DND-41 (cell line): ENCODE data around the gene OSR1.

Experiments
- ATAC-seq: fragments of 200-7000 bp; cut with Tn5 transposase; 3 replicates; pipeline ENCODE4 v1.9.1; 2021; ENCODE audit warnings: low read depth; ENCODE audit not compliant: insufficient read depth
- DNase-seq: peaks from one replicate; pipeline ENCODE4 v3.0.0-alpha.2; 2020
- H2AFZ ChIP-seq: 2 replicates; pipeline ENCODE4 v1.6.0; 2012; ENCODE audit warnings: low read depth, low read length
- H3K27ac ChIP-seq: 2 replicates; pipeline ENCODE4 v1.5.1; 2012; ENCODE audit warnings: low read length, inconsistent platforms
- H3K27me3 ChIP-seq: fragments of 200-600 bp; sonication (generic); 2 replicates; pipeline ENCODE4 v1.6.0; 2012; ENCODE audit warnings: low read length, mild to moderate bottlenecking, inconsistent platforms; ENCODE audit not compliant: insufficient read depth, poor library complexity
- H3K36me3 ChIP-seq: 2 replicates; pipeline ENCODE4 v1.5.1; 2012; ENCODE audit warnings: low read length, inconsistent platforms; ENCODE audit not compliant: insufficient read depth
- H3K4me1 ChIP-seq: 2 replicates; pipeline ENCODE4 v1.5.1; 2012; ENCODE audit warnings: mild to moderate bottlenecking, low read length; ENCODE audit not compliant: insufficient read depth
- H3K4me2 ChIP-seq: 2 replicates; pipeline ENCODE4 v1.6.0; 2012; ENCODE audit warnings: mild to moderate bottlenecking, moderate library complexity, low read length, inconsistent platforms; ENCODE audit not compliant: insufficient read depth
- H3K4me3 ChIP-seq, 2 experiments: fragments of 200-600 bp in 1 of 2; shearing (Covaris generic) in 1 of 2; 2 replicates each; pipeline ENCODE4 v1.5.1; 2012 to 2016; ENCODE audit warnings: inconsistent platforms in 2 of 2, low read length in 2 of 2, mild to moderate bottlenecking in 2 of 2, low read depth in 1 of 2, moderate library complexity in 1 of 2
- H3K79me2 ChIP-seq: 2 replicates; pipeline ENCODE4 v1.6.0; 2012; ENCODE audit warnings: low read length, inconsistent platforms; ENCODE audit not compliant: insufficient read depth
- H3K9ac ChIP-seq: 2 replicates; pipeline ENCODE4 v1.6.0; 2012; ENCODE audit warnings: low read depth, mild to moderate bottlenecking, inconsistent platforms, low read length, moderate library complexity
- H3K9me3 ChIP-seq: 2 replicates; pipeline ENCODE4 v1.5.1; 2012; ENCODE audit warnings: low read length, moderate library complexity, mild to moderate bottlenecking, inconsistent platforms; ENCODE audit not compliant: insufficient read depth, severe bottlenecking
- H4K20me1 ChIP-seq: 2 replicates; pipeline ENCODE4 v1.6.0; 2012; ENCODE audit warnings: low read length; ENCODE audit not compliant: insufficient read depth
- CTCF ChIP-seq: IDR thresholded peaks from 2 replicates; pipeline ENCODE4 v1.5.1; 2012; ENCODE audit warnings: borderline replicate concordance, low read length, moderate library complexity, mild to moderate bottlenecking; ENCODE audit not compliant: poor library complexity, severe bottlenecking; ENCODE audit errors: extremely low read depth
- EZH2 ChIP-seq: IDR thresholded peaks from 3 replicates; pipeline ENCODE4 v1.6.1; 2012; ENCODE audit warnings: borderline replicate concordance, low read depth, mild to moderate bottlenecking, moderate library complexity, low read length, inconsistent platforms; ENCODE audit not compliant: severe bottlenecking

The OSR1 gene

GRCh38 chr2:19357402-19358241 is 801 bp downstream of the OSR1 start:
- Histone ChIP-seq H3K27me3 (peaks cover 7% of the 10 kb centered on the region), H3K36me3 (no peaks in the 10 kb centered on the region), H3K9me3 (no peaks in the 10 kb centered on the region), H2AFZ (no peak overlapping the region), H3K79me2 (no peaks in the 10 kb centered on the region), H4K20me1 (no peaks in the 10 kb centered on the region), H3K9ac (no peak overlapping the region), H3K4me1 (peaks cover 8% of the 10 kb centered on the region), H3K4me2 (no peak overlapping the region), H3K4me3 (no peak overlapping the region), H3K27ac (no peak overlapping the region)
- ATAC-seq = no peak
- no peak for DNase-seq
- TF ChIP-seq CTCF (no peak), EZH2 (no peak)

- no peak overlapping the region for H3K9ac ChIP-seq
- H2AFZ ChIP-seq = no peak overlapping the region
- no peak overlapping the region for H3K27ac ChIP-seq
- DNase-seq (no peak), ATAC-seq (no peak)
- H3K4me2 ChIP-seq = no peak overlapping the region
- no peaks in the 10 kb centered on the region for H3K36me3 ChIP-seq
- H3K27me3 ChIP-seq = no peaks in the 10 kb centered on the region
- H3K9me3 ChIP-seq = no peaks in the 10 kb centered on the region
- peaks cover 2% of the 10 kb centered on the region; the same call in 1 of the 2 replicates for H3K4me1 ChIP-seq
- TF ChIP-seq EZH2 = no peak
- H3K79me2 ChIP-seq = no peaks in the 10 kb centered on the region
- no peak overlapping the region for H3K4me3 ChIP-seq
- H4K20me1 ChIP-seq = no peaks in the 10 kb centered on the region
Measured at GRCh38 chr2:19356545-19357401, 1.6 kb downstream of the OSR1 start.

GRCh38 chr2:19355931-19356544 is 2.4 kb downstream of the OSR1 start:
- Histone ChIP-seq H3K27ac (no peak overlapping the region), H3K79me2 (no peaks in the 10 kb centered on the region)

More at GRCh38 chr2:19355931-19356544, 2.4 kb downstream of the OSR1 start:
- Histone ChIP-seq H3K9me3 (no peaks in the 10 kb centered on the region), H3K9ac (no peak overlapping the region), H3K36me3 (no peaks in the 10 kb centered on the region), H3K4me2 (no peak overlapping the region), H3K4me1 (no peaks in the 10 kb centered on the region), H2AFZ (no peak overlapping the region), H3K27me3 (no peaks in the 10 kb centered on the region), H3K4me3 (no peak overlapping the region), H4K20me1 (no peaks in the 10 kb centered on the region)
- TF ChIP-seq CTCF = no peak
- TF ChIP-seq EZH2 = no peak
- ATAC-seq (no peak), DNase-seq (no peak)
